Upper lobe of left lung (tissue), 4 donors: ENCODE measurements around the gene ASTN1.

ENCODE experiments used
- EP300 ChIP-seq, 4 donors: sonication (generic); formaldehyde crosslinking; IDR thresholded peaks; one replicate each; pipeline ENCODE4 v1.5.1; 2017; ENCODE audit warnings: antibody characterized with exemption in 4 of 4, control low read depth in 2 of 4
- POLR2AphosphoS5 ChIP-seq, 2 donors: sonication (generic); formaldehyde crosslinking; IDR thresholded peaks; one replicate each; pipeline ENCODE4 v1.5.1; 2017; ENCODE audit warnings: antibody characterized with exemption in 2 of 2
- TF ChIP-seq, protein P1 (sequence below), 6 experiments: fragments of 450-650 bp in 4 of 6; fragments of 200-600 bp in 2 of 6; sonication (generic) in 2 of 6; IDR thresholded peaks; one replicate each; pipeline ENCODE4 v1.5.1; 2016 to 2019; ENCODE audit warnings: antibody characterized with exemption in 6 of 6

DNA sequence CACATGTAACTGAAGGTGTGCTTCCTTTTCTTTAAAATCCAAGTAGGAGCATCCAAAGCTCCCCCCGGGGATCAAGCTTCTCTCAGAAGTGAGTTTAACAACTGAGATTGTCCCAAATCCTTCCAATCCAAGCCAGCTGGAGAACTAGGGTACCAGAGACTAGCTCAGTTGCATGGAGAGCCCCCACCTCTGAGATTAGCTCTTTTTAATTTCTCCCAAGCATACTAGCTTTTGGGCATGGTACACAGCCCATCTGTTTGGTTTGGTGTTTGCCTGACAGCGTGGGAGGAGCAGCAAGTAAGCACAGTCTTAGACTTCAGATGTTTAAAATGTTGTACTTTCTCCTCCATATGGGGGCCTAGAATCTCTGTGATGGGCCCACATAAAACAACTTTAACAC lies 142.8 kb downstream of the ASTN1 start:
- TF ChIP-seq, protein P1, sequence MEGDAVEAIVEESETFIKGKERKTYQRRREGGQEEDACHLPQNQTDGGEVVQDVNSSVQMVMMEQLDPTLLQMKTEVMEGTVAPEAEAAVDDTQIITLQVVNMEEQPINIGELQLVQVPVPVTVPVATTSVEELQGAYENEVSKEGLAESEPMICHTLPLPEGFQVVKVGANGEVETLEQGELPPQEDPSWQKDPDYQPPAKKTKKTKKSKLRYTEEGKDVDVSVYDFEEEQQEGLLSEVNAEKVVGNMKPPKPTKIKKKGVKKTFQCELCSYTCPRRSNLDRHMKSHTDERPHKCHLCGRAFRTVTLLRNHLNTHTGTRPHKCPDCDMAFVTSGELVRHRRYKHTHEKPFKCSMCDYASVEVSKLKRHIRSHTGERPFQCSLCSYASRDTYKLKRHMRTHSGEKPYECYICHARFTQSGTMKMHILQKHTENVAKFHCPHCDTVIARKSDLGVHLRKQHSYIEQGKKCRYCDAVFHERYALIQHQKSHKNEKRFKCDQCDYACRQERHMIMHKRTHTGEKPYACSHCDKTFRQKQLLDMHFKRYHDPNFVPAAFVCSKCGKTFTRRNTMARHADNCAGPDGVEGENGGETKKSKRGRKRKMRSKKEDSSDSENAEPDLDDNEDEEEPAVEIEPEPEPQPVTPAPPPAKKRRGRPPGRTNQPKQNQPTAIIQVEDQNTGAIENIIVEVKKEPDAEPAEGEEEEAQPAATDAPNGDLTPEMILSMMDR (IDR thresholded peaks at IDR 0.05): no peak
- TF ChIP-seq EP300 (IDR thresholded peaks at IDR 0.05) (no peak), POLR2AphosphoS5 (IDR thresholded peaks at IDR 0.05) (no peak)
